T-helper 1 cell (primary cell): ENCODE data around the gene MICALL1.

Experiments used
- DNase-seq, 5 donors: peaks; one replicate each; pipeline ENCODE4 v3.0.0-alpha.2; 2012 to 2020

MICALL1 gene

GRCh38 chr22:37985751-37986281 lies 79.7 kb downstream of the MICALL1 start:
- no peak for DNase-seq

- DNase-seq = no peak
These were observed 80.3 kb downstream of the MICALL1 start for GRCh38 chr22:37986371-37986770.

DNA sequence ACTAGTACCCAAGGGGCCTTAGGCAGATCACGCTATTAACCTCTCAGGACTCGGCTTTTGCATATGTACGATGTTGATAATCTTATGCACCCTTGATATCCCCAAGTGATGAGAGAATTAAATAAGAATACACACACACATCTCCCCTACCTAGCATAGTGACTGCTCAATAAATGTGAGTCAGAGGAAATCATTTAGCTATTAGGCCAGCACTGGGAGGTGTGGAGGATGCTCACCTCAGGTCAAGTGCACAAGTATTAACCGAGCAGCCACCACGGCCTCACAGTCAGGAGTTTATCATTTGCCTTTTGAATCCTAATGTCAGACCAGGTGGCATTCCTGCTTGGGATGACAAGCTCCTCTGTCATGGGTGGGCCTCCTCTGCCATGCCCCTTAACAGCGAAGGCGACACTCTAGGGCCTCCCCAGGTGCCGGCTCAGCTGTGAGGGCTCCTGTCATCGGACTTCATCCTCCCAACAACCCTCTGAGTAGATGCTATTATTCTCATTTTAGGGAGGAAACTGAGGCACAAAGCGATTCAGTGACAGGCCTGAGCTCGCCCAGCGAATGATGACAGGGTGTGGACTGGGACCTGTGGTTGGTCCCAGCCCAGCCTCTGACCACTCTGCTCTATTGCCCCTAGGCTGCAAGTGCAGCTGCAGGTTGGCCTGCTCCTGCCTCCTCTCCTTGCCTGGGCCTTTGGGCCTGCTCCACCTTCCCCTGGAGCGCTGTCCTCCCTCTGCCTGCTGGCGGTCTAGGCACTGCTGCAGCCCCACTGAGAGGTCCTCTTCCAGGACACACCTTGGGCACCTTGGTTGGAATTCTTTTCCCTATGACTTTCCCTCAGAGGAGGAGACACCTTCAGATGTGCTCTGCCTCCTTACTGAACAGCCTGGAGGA lies 83.3 kb downstream of the MICALL1 start:
- no peak for DNase-seq

GRCh38 chr22:37990301-37990700 lies 84.2 kb downstream of the MICALL1 start:
- no peak for DNase-seq

GRCh38 chr22:37990862-37991261 lies 84.8 kb downstream of the MICALL1 start:
- no peak for DNase-seq

DNA sequence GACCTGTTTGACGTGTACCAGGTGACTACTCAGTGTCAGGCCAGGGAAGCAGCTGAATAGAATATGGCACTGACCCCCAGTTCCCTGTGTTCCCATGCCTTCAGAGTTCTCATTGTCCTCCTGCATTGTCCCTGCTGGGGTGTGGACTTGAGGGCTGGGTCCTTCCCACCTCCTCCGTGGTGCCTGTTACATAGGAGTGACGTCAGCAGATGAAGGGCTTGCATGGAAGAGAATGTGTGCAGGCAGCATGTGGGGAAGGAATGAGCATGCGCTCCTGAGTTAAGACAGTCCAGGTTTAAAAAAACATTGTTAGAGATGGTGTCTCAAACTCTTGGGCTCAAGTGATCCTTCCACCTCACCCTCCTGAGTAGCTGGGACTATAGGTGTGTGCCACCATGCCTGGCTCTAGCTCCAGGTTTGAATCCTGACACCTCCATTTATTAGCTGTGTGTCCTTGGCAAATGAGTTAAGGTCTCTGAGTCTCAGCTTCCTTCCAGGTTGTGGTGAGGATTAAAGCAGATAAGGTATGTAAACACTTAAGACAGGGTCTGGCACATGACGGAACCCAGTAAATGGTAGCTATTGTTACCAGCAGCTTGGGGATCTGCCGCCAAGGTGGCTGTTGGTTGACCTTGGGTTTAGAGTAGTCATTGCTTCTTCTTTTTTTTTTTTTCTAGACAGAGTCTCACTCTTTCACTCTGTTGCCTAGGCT lies 85.8 kb downstream of the MICALL1 start:
- no peak for DNase-seq
